Activated CD4-positive, alpha-beta T cell treated with anti-CD3 and anti-CD28 coated beads, Interleukin-2, amount 50 U/mL, for 48 hours (primary cell): ENCODE results near the gene NCAPD2.
A peak's percentile ranks its signal among the peaks of the same experiment; 100 is the strongest.
"Not testable (repeated sequence)": the region's sequence is repeated elsewhere in the genome, so short reads cannot be mapped to it uniquely, and the experiment has no call there.

Experiments
- DNase-seq, 2 experiments: peaks; one replicate each; pipeline ENCODE4 v3.0.0-alpha.2; 2020

Gene NCAPD2

DNA sequence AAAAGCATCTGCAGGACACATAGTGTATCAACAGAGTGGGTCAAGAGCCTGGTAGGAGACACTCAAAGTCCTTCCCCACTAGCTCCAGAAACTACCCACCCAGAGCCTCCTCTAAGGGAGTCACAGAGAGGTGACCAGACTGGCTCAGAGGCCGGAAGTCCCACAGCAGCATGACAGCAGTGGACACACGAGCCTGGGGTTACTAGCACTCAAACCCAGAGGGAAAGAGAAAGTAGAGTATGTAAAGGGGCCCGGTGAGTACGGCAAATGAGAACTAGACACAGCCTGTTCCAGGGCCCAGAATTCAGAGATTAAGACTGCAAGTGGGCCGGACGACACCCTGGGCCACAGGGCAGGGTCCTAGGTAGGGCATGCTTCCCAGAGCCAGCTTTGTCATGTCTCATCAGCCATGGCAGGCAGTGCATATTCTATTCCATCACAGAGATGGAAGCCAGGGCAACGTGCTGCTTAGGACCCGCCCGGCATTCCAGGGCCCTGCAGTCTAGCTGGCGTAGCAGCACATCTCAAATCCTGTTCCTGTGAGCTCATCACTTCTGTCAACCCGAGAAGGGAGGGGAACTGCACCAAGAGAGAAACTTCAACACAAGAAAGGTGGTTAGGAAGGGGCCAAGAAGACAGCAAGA lies 57.7 kb downstream of the NCAPD2 start:
- DNase-seq, result no peak

DNA sequence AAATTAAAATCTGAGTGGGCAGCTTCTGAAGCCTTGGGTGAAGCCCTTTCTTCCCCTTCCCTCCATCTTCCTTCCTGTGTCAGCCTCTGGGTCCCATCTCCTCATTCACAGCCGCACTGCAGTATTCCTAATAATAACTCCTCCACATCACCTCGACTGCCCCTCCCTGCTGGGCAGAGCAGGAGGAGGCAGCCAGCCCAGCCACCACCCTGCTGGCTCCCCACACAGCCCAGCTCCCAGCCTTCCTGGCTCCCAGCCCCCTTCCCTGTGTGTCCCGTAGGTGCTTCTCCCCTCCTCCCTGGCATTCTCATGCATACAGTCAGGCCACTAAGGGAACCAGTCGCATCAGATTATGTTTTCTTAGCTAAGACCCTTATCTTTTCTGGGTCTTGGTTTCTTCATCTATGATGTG lies 58.2 kb downstream of the NCAPD2 start:
- DNase-seq, result no peak

DNA sequence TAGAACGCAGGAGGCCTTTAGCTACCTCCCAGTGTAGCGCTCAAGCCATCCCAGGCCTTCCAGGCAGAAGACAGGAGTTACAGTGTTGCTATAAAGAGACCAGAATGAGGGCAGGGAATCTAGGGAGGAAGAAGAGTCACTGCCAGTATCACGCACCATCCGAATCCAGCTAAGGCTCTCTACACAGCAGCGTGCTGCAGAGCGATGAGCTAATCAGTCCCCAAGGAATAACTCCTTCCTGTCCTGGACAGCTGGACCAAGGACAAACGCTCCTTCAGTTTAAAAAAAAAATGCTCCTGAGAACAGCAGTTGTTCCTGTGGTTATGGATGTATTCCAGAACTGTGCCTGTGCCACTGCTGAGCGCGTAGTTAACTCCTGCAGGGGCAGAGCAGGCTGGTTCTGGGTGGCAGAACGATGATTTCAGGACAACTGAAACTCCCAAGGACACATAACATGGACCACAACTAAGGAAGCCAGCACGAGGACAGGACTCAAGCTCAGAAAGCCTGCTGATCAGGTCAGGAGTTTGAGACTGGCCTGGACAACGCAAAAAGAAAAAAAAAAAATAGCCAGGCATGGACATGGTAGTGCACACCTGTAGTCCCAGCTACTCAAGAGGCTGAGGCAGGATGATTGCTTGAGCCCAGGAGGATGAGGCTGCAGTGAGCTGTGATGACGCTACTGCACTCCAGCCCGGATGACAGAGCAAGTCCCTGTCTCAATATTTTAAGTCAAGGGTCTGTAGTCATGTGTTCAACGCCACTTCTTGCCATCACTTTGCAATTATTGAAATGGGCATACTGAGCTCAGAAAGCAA lies 59.4 kb downstream of the NCAPD2 start:
- DNase-seq, result no peak

DNA sequence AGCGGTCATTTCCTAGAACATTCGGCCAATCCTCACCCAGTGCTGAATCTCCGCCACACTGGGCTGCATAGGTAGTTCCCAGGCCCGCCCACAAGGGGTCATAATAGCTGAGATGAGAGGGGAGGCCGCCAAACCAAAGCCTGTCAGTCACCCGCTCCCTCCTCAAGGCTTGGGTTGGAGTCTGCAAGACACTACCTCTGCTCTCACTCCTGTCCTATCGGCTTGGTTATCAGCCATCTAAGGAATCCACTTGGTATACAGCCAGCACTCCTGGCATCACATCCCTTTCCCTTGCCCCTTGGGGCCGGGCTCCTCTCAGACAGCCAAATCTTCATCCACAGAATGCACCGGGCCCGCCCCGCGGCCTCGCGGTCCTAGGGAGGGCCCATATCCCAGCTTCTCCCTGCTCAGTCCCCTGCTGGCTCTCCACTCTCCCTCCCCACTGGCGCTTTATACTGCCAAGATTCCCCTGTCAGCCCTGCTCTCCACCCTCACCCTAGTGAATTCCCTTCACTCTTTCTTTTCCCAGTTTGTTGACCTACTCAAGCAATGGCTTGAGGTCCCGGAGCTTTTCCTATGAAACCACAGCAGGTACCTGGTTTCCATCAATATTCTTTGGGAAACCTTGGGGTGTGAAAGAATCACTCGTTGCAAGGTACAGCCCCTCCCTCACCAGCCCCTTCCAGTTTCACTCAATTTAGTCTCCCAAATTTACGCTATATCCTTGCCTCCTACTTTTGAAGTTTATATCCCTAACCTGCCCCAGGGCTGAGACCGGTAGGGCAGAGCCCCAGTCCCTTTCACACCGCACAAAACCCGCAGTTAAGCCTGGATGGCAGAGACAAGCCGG lies 60.5 kb downstream of the NCAPD2 start:
- peak; percentile 84 to 85 for DNase-seq

DNA sequence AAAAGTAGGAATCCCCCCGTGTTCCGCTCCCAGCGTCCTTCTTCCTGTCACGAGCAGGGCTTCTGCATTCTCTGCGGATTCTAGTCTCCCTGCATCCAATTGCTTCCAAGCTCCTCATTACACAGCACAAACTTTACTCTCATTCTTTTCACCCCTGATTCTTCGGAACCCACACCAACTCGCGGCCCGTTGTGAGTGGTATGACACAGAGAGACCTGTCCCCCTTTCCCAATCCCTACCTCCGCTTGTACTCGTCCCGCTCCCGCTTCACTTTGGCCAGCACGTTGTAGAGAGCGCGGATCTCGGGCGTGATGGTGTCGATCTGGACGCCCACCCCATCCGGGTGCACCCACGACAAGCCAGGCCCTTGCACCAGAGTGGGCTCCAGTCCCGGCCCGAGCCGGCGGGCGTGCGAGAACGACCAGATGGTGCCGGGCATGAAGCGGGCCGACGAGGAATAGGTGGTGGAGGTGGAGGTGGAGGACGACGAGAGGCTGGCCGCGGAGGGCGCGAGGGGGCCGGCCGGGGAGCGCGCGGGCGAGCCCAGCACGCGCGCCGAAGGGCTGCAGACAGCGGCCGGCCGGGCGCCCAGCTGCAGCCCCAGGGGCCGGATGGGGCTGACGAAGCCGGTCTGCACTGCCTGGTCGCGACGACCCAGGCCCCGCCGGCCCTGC lies 61.3 kb downstream of the NCAPD2 start:
- DNase-seq, result peak in 1 of 2 experiments; percentile 33

DNA sequence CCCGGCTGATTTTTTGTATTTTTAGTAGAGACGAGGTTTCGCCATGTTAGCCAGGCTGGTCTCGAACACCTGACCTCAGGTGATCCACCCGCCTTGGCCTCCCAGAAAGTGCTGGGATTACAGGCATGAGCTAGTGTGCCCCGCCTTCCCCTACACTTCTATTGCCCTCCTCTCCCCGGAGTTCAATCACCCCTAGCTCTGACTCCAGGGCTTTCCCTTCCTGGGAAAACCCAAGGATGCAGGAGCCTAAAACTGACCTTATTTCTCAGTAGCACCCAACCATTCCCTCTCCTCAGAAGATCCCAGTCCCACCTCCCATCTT lies 62.6 kb downstream of the NCAPD2 start:
- not testable (repeated sequence) for DNase-seq

DNA sequence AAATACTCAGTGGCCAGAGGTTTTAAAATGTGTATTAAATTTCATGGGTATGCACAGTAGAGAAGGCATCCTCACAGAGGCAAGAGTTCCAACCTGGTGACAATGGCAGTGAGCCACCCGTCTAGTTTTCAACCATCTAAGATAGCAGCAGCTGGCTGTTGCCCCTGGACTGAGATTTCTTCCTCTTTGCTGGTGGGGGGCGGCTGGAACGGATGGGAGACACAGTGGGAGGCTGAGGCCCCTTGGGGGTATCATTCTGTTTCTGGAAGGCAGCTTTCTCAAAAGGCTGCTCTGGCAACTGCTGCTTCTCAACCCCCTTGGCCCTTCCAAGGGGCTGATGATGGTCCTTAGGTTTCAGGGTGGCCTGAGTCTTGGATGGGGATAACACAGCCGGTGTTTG lies 63.0 kb downstream of the NCAPD2 start:
- DNase-seq, result no peak

DNA sequence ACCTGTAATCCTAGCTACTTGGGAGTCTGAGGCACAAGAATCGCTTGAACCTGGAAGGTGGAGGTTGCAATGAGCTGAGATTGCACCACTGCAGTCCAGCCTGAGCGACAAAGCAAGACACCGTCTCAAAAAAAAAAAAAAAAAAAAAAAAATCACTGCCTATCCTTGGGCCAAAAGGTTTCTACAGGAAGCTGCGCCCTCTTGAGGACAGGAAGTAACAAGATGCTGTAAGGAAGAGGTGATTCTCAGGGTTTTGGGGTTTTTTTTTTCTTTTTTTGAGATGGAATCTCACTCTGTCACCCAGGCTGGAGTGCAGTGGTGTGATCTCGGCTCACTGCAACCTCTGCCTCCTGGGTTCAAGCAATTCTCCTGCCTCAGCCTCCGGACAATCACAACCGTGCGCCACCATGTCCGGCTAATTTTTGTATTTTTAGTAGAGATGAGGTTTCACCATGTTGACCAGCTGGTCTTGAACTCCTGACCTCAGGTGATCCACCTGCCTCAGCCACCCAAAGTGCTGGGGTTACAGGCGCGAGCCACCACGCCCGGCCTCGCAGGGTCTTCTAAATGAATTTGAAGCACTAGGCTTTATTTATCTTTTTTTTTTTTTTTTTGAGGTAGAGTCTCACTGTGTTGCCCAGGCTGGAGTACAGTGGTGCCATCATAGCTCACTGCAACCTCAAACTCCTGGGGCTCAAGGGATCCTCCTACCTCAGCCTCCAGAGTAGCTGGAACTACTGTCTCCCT lies 64.3 kb downstream of the NCAPD2 start:
- peak; percentile 26 to 56 for DNase-seq

DNA sequence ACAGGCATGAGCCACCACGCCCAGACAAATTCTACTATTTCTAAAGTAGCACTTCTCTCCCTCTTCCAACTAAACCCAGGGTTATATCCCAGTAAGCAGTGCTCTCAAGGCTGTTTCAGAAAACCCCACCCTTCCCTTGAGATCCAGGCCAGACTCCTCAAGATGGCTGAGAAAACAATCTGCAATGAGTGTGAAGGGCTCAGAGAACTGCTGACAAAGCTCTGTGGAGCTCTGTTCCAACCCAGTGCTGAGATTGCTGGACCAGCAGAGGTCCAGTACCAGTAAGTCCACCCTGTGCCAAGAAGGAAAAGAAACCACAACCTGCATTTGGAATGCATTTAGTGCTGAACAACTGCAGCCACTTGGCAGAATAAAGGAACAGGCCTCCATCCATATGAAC lies 65.6 kb downstream of the NCAPD2 start:
- DNase-seq, result no peak

DNA sequence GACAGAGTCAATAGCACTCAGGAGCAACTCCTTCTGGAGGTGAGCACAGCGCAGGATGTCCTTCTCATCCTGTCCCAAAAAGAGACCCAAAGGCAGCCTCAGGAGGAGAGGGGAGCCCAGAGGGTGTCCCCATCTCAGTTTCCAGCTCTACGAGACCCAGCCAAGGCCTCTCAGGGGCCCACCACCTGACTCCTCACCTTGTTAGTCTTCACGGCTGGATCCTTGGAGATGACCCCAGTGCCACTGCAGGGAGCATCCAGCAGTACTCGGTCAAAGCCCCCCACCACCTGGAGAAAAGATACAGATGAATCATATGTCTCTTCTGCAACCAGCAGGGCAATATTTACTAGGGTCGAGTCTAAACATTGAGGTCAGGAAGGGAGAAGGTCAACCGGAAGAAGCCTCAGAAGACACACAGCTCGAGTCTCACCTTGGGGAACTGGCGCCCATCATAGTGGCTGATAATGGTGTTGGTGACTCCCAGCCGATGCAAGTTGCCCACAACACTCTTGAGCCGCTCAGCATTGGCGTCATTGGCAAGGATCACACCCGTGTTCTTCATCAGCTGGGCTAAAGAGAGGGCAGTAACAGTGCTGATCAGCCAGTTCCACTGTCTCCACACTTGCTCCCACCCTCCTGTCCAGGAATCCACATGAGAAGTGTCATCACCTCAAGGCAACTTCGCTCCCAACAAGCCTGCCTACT lies 66.8 kb downstream of the NCAPD2 start:
- DNase-seq, result no peak

DNA sequence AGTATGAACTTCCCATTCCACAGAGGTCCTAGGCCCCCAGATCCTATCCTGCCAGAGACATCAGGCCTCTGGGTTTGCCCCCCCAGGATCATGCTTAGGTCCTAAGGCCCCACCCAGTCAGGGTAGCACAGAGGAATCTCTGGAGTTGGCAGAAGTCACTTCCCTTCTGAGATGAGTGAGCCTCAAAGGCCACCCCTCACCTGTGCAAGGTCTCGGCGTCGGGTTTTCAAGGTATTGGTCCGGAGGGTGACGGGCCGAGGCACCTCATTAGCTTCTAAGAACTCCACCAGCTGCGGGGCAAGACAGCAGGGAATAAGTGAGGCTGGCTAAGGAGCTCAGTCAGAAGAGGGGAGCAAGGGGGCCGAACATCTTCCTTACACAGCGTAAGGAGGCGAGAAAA lies 69.0 kb downstream of the NCAPD2 start:
- no peak for DNase-seq

DNA sequence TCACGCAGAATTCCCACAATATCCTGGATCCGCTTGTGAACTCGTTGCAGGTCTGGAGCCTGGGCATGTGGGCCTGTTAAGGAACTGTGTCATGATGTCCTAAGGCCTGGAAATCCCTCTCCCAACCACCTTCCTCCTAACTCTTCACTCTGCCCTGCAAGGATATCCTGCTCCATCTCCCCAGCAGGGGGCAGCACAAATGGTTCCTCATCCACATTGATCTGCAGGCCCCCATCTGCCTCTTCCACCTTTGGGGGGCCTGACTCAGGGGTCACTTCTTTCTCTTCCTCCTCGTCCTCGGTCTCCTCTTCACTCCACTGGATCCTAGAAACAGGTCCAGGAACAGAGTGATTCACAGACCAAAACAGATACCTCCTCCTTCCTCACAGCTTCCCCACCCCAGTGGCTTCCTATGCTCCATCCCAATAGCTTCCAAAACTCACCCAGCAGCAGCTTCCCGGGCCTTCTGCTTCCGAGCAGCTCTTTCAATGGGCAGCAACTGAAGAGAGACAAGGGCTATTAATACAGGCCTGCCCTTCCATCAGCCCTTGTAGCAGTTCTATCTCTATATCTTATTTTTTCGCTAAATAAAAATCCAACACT lies 69.6 kb downstream of the NCAPD2 start:
- peak; percentile 75 to 81 for DNase-seq

DNA sequence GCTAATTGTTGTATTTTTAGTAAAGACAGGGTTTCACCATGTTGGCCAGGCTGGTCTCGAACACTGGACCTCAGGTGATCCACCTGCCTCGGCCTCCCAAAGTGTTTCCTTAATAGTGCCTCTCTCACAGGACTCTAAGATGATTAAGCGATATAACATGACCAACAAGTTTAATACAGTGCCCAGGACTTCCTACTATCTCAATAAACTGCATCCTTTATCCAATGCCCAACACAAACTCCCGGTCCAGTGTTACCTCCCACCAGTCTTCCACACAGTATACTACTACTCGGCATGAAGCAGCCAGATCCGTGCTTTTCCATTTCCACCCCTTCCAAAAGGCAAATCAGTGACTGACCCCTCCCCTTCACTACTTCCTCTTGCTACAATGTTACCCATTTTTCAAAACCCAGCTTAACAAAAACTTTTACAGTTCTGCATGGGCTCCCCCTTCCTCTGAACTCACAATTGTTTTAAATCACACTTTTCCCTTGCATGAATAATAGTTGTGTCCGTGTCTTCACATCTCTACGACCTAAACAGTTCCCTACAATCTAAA lies 73.3 kb downstream of the NCAPD2 start:
- DNase-seq, result no peak

DNA sequence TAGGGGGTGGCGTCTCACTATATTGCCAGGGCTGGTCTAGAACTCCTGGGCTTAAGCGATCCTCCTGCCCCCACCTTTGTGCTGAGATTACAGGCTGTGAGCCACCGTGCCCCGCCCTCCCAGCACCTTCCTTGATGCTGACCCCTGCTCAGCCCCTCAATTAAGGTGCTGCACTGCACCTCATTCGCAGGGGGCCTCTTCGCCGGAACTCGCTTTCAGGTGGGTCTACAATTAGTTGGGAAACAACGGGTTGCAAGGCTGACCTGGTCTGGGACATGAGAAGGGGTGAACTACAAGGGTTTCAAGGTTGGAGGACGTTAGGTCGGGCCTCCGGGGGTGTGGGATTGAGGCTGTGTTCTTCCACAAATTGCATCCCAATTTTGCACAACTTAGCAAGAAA lies 75.4 kb downstream of the NCAPD2 start:
- no peak for DNase-seq

DNA sequence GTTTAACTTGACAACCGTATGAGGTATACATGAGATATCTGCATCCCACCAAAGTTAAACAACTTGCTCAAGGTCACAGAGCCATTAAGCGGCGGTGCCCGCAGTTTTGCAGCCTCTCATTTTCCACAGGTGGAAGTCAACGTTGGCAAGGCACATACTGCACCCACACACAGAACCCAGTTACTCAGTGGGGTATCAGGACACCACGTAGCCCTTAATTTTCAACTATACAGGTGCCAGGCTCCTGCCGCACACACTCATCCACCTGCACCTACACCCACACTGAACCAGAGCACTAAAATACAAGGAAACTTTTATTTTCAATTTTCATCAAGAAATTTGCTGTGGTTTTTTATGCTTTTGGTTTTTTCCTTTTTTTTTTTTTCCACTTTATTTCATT lies 75.9 kb downstream of the NCAPD2 start:
- DNase-seq, result no peak

DNA sequence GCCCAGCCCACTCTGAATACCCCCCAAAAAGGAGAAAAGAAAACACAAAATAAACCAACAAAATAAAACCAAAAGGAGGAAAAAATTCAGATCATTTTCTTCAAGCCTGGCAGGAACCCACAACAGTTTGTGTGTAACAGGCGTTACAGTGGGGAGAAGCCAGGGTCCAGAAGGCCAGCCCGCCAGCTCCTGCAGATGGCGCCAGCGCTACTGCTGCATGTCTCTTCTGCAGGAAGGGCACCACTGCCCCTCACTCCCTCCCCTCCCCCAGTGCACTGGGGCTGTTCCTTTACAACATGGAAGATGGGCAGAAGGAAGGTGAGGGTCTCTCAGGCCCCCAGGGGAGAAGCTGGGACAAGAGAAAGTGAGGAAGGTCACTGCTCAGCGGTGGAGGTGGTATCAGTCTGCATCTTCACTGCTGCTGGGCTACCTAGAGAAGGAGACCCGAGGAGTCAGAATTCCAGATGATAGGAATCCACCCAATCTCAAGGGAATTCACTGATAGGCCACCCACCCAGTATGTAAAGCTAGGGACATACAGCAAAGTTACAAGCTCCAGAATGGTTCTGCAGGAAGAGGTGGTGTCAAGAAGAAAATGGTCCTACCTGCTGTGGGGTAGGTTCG lies 76.5 kb downstream of the NCAPD2 start:
- peak; percentile 58 to 68 for DNase-seq

DNA sequence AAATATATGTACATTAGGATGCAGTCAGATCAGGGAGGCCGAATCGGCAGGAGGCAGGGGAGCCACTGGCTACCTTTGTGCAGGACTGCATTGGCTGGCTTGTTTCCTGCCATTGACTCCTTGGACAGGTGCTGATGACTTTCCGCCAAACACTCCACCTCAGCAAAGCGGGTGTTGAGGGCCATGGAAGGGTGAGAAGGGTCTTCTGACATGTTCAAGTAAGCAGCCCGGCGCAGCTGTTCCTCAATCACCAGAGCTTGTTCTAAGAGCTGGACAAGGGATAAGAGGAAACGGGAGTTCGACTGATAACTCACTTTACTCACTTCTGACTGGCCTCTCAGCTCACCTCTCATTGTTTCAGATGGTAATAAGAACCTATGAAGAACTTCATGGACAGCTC lies 79.1 kb downstream of the NCAPD2 start:
- DNase-seq, result no peak

DNA sequence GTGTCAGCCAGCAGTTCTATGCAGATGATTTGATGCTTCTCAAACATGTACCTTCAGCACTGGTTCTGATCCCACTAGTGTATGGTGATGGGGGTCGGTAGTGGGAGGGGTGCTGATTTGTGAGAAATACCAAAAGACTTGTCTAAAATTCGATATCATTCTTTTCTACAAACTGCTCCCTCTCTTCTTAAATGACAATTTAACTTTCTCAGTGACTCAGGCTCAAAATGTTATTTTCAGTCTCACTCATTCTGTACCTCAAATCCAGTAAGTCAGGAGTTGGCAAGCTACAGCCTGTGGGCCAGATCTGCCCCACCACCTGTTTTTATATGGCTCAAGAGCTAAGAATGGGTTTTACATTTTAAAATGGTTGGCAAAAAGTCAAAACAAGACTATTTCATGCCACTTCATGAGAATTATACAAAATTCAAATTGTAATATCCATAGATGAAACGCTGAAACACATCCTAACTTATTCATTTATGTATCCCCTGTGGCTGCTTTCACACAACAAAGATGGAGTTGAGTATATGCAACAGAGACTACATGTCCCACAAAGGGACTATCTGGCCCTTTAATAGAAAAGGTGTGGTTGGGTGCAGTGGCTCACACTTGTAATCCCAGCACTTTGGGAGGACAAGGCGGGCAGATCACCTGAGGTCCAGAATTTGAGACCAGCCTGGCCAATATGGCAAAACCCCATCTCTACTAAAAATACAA lies 80.8 kb downstream of the NCAPD2 start:
- DNase-seq, result peak; percentile 31 to 46

DNA sequence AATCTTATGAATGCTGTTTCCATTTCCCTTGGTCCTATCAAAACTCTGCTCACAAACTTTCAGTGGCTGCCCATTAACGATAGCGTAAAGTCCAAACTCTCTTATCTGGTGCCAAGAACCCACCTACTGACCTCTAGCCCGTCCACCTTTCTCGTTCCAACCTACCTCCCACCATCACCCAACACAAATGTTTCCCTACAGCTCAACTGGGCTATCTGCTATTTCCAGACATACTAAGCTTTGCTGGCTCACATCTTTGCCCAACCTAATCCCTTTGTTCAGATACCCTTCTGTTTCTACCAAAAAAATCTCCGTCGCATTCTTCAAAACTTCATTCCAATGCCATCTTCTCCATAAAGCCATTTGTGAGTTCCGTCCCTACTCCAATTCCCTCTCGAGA lies 81.7 kb downstream of the NCAPD2 start:
- no peak for DNase-seq
